HuH-7.5 (cell line): Measurements from ENCODE around the gene TBC1D3K.
"Not testable (repeated sequence)": the region's sequence is repeated elsewhere in the genome, so short reads cannot be mapped to it uniquely, and the experiment has no call there.

ENCODE experiments used
- DNase-seq: peaks from one replicate; pipeline ENCODE4 v3.0.0; 2011; ENCODE audit warnings: low spot score

TBC1D3K gene

GRCh38 chr17:37924115-37924514 is at the start of gene TBC1D3K:
TSS of gene TBC1D3K (plus strand) at chr17:37924415. CDS start at chr17:37926000, 1,585 bp downstream.
- not testable (repeated sequence) for DNase-seq

GRCh38 chr17:37884516-37884915 is 39.7 kb upstream of the TBC1D3K start:
- DNase-seq: no peak

- no peak for DNase-seq
Measured at GRCh38 chr17:37885136-37885535, 39.1 kb upstream of the TBC1D3K start.

GRCh38 chr17:37888881-37889280 is 35.3 kb upstream of the TBC1D3K start:
- no peak for DNase-seq

- DNase-seq: not testable (repeated sequence)
Measured at GRCh38 chr17:37896961-37897360, 27.3 kb upstream of the TBC1D3K start.
